Hippocampal formation (tissue), 2 donors: Measurements from ENCODE around the gene NID2.

Experiments used
- DNase-seq, 2 donors: peaks; one replicate each; lab custom pipeline; 2025; lab: John Stamatoyannopoulos, UW

NID2 gene

GRCh38 chr14:52002542-52002941, 66.3 kb downstream of the NID2 start:
- DNase-seq = no peak

GRCh38 chr14:52000696-52001095, 68.2 kb downstream of the NID2 start:
- DNase-seq = no peak

- no peak for DNase-seq
Measured at GRCh38 chr14:52000019-52000582, 68.8 kb downstream of the NID2 start.

- DNase-seq = no peak
Measured at GRCh38 chr14:51999084-51999483, 69.8 kb downstream of the NID2 start.

- DNase-seq = no peak
Measured at GRCh38 chr14:51998348-51998747, 70.5 kb downstream of the NID2 start.

- no peak for DNase-seq
Measured at GRCh38 chr14:51996148-51996746, 72.6 kb downstream of the NID2 start.

GRCh38 chr14:51993285-51993920, 75.5 kb downstream of the NID2 start:
- no peak for DNase-seq

- no peak for DNase-seq
Measured at GRCh38 chr14:51990488-51990887, 78.4 kb downstream of the NID2 start.

- DNase-seq = peak; percentile 86 to 96
Measured at GRCh38 chr14:51989293-51990234, 79.3 kb downstream of the NID2 start, which contains the start of gene RTRAF. TSS of gene RTRAF (plus strand) at chr14:51989546. CDS start at chr14:51989640, 94 bp downstream.

- DNase-seq = no peak
Measured at GRCh38 chr14:51988221-51988620, 80.6 kb downstream of the NID2 start.

- no peak for DNase-seq
Measured at GRCh38 chr14:51981218-51981854, 87.5 kb downstream of the NID2 start.

- peak; percentile 55 to 79 for DNase-seq
Measured at GRCh38 chr14:51979088-51979709, 89.7 kb downstream of the NID2 start.

GRCh38 chr14:51978681-51979085, 90.2 kb downstream of the NID2 start:
- DNase-seq = no peak

- no peak for DNase-seq
Measured at GRCh38 chr14:51977075-51977474, 91.8 kb downstream of the NID2 start.

- DNase-seq = no peak
Measured at GRCh38 chr14:51972566-51972965, 96.3 kb downstream of the NID2 start.

GRCh38 chr14:51969852-51970540, 98.9 kb downstream of the NID2 start:
- DNase-seq = no peak

- DNase-seq = no peak
Measured at GRCh38 chr14:51967521-51967920, 101.3 kb downstream of the NID2 start.

- DNase-seq = no peak
Measured at GRCh38 chr14:51963286-51963685, 105.6 kb downstream of the NID2 start.

- DNase-seq = no peak
Measured at GRCh38 chr14:51962711-51963110, 106.1 kb downstream of the NID2 start.

- no peak for DNase-seq
Measured at GRCh38 chr14:51960866-51961265, 108.0 kb downstream of the NID2 start.

- no peak for DNase-seq
Measured at GRCh38 chr14:51959928-51960327, 108.9 kb downstream of the NID2 start.
